GM06990 (cell line): Measurements from ENCODE around the gene CMKLR1.

Experiments used
- DNase-seq: peaks from one replicate; pipeline ENCODE4 v3.0.0-alpha.2; 2011; ENCODE audit not compliant: insufficient read length; ENCODE audit errors: extremely low read depth
- H3K27me3 ChIP-seq: replicated peaks from 2 replicates; pipeline ENCODE4 v1.6.0; 2011; ENCODE audit warnings: low read length; ENCODE audit not compliant: control insufficient read depth, insufficient read depth
- H3K36me3 ChIP-seq: 2 replicates; pipeline ENCODE4 v1.5.1; 2011; ENCODE audit warnings: low read length; ENCODE audit not compliant: control insufficient read depth, insufficient read depth
- H3K4me3 ChIP-seq: replicated peaks from 2 replicates; pipeline ENCODE4 v1.5.1; 2011; ENCODE audit warnings: low read depth, mild to moderate bottlenecking, control low read depth, low read length
- CTCF ChIP-seq: IDR thresholded peaks from 2 replicates; pipeline ENCODE4 v1.5.1; 2011; ENCODE audit warnings: low read length, control low read depth, mild to moderate bottlenecking, inconsistent platforms; ENCODE audit not compliant: insufficient read depth, poor library complexity, severe bottlenecking

Gene CMKLR1

GRCh38 chr12:108270035-108270848 lies 68.9 kb downstream of the CMKLR1 start:
- DNase-seq: no peak
- TF ChIP-seq CTCF: no peak
- no peaks in the 10 kb centered on the region for H3K27me3 ChIP-seq
- no peaks in the 10 kb centered on the region for H3K36me3 ChIP-seq
- no peak overlapping the region for H3K4me3 ChIP-seq

- no peak for TF ChIP-seq CTCF
- H3K27me3 ChIP-seq: no peaks in the 10 kb centered on the region
- no peaks in the 10 kb centered on the region for H3K36me3 ChIP-seq
- no peak for DNase-seq
- H3K4me3 ChIP-seq: no peak overlapping the region
Observed at GRCh38 chr12:108269224-108269623, 69.9 kb downstream of the CMKLR1 start.

- no peak for DNase-seq
- no peaks in the 10 kb centered on the region for H3K36me3 ChIP-seq
- no peak for TF ChIP-seq CTCF
- H3K4me3 ChIP-seq: no peak overlapping the region
- H3K27me3 ChIP-seq: no peaks in the 10 kb centered on the region
Observed at GRCh38 chr12:108268397-108268796, 70.7 kb downstream of the CMKLR1 start.

GRCh38 chr12:108267450-108267849 lies 71.7 kb downstream of the CMKLR1 start:
- DNase-seq: no peak
- H3K4me3 ChIP-seq: no peak overlapping the region
- no peak for TF ChIP-seq CTCF
- no peaks in the 10 kb centered on the region for H3K36me3 ChIP-seq
- no peaks in the 10 kb centered on the region for H3K27me3 ChIP-seq

- no peak for TF ChIP-seq CTCF
- Histone ChIP-seq H3K36me3 (no peaks in the 10 kb centered on the region), H3K27me3 (no peaks in the 10 kb centered on the region), H3K4me3 (no peak overlapping the region)
- DNase-seq: no peak
Observed at GRCh38 chr12:108266131-108266530, 73.0 kb downstream of the CMKLR1 start.
